Retinal pigment epithelial cell (primary cell): ENCODE measurements around the gene LIMA1.
"Not testable (repeated sequence)": the region's sequence is repeated elsewhere in the genome, so short reads cannot be mapped to it uniquely, and the experiment has no call there.

Experiments used
- DNase-seq: peaks from one replicate; pipeline ENCODE4 v3.0.0-alpha.2; 2010; ENCODE audit warnings: low read depth
- H3K4me3 ChIP-seq: 2 replicates; pipeline ENCODE4 v1.5.1; 2011; ENCODE audit warnings: mild to moderate bottlenecking, low read length, control low read depth, moderate library complexity
- CTCF ChIP-seq: conservative IDR thresholded peaks from 2 replicates; pipeline ENCODE4 v1.5.1; 2011; ENCODE audit warnings: low read depth, low read length, control low read depth, inconsistent platforms

LIMA1 gene

GRCh38 chr12:50252977-50253602 is 30.2 kb downstream of the LIMA1 start:
- H3K4me3 ChIP-seq: no peak overlapping the region
- TF ChIP-seq CTCF: no peak
- DNase-seq: no peak

- no peak for DNase-seq
- no peak overlapping the region for H3K4me3 ChIP-seq
- no peak for TF ChIP-seq CTCF
These were observed 31.6 kb downstream of the LIMA1 start for GRCh38 chr12:50251619-50252252.

GRCh38 chr12:50249464-50250182 is 33.7 kb downstream of the LIMA1 start:
- peak; percentile 37 for DNase-seq
- H3K4me3 ChIP-seq: no peak overlapping the region
- no peak for TF ChIP-seq CTCF

GRCh38 chr12:50248883-50249282 is 34.4 kb downstream of the LIMA1 start:
- H3K4me3 ChIP-seq: no peak overlapping the region
- no peak for DNase-seq
- no peak for TF ChIP-seq CTCF

- no peak for DNase-seq
- TF ChIP-seq CTCF: no peak
- H3K4me3 ChIP-seq: no peak overlapping the region
These were observed 34.9 kb downstream of the LIMA1 start for GRCh38 chr12:50248411-50248810.

GRCh38 chr12:50247665-50248064 is 35.7 kb downstream of the LIMA1 start:
- H3K4me3 ChIP-seq, DNase-seq: not testable (repeated sequence)

- no peak overlapping the region for H3K4me3 ChIP-seq
- no peak for TF ChIP-seq CTCF
- DNase-seq: peak; percentile 90
These were observed 36.3 kb downstream of the LIMA1 start for GRCh38 chr12:50246873-50247612.
